Measurements from ENCODE around the gene GALNT2. TPM values are rescaled to one million over a fixed set of nuclear protein-coding genes. Genes with fewer than 3 reads are reported as not detected.

Gene GALNT2
- total RNA-seq, 1 experiment from 2014 or later = 114 TPM

DNA sequence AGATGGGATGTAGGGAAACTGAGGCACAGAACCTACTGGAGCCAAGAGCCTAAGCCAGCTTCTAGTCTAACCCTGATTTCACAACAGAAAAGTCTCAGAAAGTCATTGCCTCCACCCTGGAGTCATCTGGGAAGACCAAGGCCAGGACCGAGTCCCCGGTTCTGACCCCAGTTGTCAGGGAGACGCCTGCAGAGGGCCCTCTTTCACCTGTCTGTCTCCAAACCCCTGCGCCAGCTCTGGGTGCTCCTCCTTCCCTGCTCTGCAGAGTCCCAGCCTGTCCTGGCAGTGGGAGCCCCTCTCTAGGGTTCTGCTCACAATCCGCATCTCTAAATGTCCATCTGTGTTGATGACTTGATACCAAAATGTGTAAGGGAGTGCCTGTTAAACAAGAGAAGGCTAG, 209.4 kb downstream of the GALNT2 start:
- no peaks in the 10 kb centered on the region for H3K9me3 Mint-ChIP-seq (ENCODE audit: unreplicated experiment)
- H3K36me3 Mint-ChIP-seq (ENCODE audit: insufficient read depth, unreplicated experiment) = peaks cover 53% of the 10 kb centered on the region
- no peak overlapping the region for H3K27ac Mint-ChIP-seq (ENCODE audit: low read depth, unreplicated experiment)
- BruUV-seq (replicated peaks) = no TSS peak
- H3K4me1 Mint-ChIP-seq (ENCODE audit: insufficient read depth, unreplicated experiment) = no peaks in the 10 kb centered on the region
- CTCF ChIA-PET = interaction anchor here (0.5 to 1.4 kb wide), 3 partner anchors 9 to 139 kb away, joined by 3 to 4 read pairs (median 3); no protein-coding TSS in a partner anchor
- POLR2A ChIA-PET = interaction anchor here (1.3 kb wide), 1 partner anchor 172 kb away, joined by 3 read pairs; no protein-coding TSS in a partner anchor
- H3K27me3 Mint-ChIP-seq (ENCODE audit: insufficient read depth, unreplicated experiment) = no peaks in the 10 kb centered on the region
- no peak for DNase-seq (ENCODE audit: unreplicated experiment)
- intact Hi-C loops (cut with micrococcal nuclease) = no loop called here
- no peak overlapping the region for H3K4me3 Mint-ChIP-seq (ENCODE audit: unreplicated experiment)
- TF ChIP-seq, protein P1, sequence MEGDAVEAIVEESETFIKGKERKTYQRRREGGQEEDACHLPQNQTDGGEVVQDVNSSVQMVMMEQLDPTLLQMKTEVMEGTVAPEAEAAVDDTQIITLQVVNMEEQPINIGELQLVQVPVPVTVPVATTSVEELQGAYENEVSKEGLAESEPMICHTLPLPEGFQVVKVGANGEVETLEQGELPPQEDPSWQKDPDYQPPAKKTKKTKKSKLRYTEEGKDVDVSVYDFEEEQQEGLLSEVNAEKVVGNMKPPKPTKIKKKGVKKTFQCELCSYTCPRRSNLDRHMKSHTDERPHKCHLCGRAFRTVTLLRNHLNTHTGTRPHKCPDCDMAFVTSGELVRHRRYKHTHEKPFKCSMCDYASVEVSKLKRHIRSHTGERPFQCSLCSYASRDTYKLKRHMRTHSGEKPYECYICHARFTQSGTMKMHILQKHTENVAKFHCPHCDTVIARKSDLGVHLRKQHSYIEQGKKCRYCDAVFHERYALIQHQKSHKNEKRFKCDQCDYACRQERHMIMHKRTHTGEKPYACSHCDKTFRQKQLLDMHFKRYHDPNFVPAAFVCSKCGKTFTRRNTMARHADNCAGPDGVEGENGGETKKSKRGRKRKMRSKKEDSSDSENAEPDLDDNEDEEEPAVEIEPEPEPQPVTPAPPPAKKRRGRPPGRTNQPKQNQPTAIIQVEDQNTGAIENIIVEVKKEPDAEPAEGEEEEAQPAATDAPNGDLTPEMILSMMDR (IDR thresholded peaks at IDR 0.05; ENCODE audit: unreplicated experiment) = no peak

DNA sequence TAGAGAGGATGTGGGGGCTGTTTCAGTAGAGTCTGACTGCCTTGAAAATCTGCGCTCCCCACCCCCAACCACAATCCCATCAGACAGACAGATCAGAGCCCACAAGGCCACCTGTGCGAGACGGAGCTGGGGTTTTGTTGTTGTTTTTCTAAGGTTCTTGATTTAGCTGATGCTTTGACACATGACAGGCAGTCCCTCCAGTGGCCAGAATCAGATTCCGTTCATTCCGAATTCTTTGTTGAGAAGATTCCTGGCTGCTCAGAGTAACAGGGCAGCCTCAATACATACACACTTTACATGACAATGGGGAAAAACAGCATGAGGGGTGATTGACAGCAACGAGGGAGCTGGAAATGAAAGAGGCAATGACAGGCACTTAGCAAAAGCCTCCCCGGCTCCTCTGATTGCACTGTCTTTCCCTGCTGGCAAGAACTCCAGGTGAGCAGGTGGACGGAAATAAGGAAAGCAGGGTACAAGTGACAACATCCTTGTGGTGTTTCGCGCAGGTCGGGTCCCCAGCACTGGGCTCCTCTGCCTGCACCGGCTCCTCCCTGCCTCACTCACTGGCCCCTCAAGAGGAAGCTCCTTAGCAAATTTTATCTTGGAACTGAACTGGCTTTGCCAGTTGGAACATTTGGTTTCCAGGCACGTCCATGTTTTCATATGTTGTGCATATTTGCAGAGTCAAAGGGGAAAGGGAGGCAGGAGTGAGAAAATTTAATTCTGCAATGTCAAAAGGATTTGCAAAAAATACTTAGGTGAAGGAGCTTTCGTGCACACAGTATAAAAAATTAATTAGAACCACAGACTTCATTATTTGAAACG, 210.4 kb downstream of the GALNT2 start:
- POLR2A ChIA-PET = interaction anchor here (0.6 to 1.6 kb wide), 3 partner anchors 19 to 337 kb away, joined by 3 read pairs; no protein-coding TSS in a partner anchor
- TF ChIP-seq, protein P1 (IDR thresholded peaks at IDR 0.05; ENCODE audit: unreplicated experiment) = no peak

DNA sequence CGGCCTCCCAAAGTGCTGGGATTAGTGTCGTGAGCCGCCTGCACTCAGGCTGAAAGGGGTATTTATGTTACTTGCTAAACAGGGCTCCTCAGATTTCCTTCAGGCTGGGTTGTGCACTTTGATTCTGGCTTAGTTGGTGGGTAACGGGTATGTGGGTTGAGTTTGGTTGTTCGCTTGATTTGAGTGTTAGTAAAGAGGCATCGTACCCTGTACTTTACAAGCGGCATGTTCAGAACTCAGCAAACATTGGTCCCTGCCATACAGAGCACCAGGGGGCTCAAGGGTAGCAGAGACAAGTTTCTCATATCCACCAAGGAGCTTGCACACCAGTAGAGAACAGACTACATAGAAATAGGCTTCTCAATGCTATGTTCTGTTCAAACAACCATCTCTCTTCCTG, 211.3 kb downstream of the GALNT2 start:
- no peak overlapping the region for H3K27ac Mint-ChIP-seq (ENCODE audit: low read depth, unreplicated experiment)
- no peaks in the 10 kb centered on the region for H3K27me3 Mint-ChIP-seq (ENCODE audit: insufficient read depth, unreplicated experiment)
- CTCF ChIA-PET = interaction anchor here (0.6 to 1.2 kb wide), 3 partner anchors 27 to 401 kb away, joined by 3 to 4 read pairs (median 3); no protein-coding TSS in a partner anchor
- no peak overlapping the region for H3K4me3 Mint-ChIP-seq (ENCODE audit: unreplicated experiment)
- POLR2A ChIA-PET = interaction anchor here (1.6 kb wide), 1 partner anchor 20 kb away, joined by 3 read pairs; no protein-coding TSS in a partner anchor
- H3K9me3 Mint-ChIP-seq (ENCODE audit: unreplicated experiment) = no peaks in the 10 kb centered on the region
- intact Hi-C loops (cut with micrococcal nuclease) = no loop called here
- BruUV-seq (replicated peaks) = no TSS peak
- DNase-seq (ENCODE audit: unreplicated experiment) = no peak
- TF ChIP-seq, protein P1 (IDR thresholded peaks at IDR 0.05; ENCODE audit: unreplicated experiment) = no peak
- peaks cover 62% of the 10 kb centered on the region for H3K36me3 Mint-ChIP-seq (ENCODE audit: insufficient read depth, unreplicated experiment)
- H3K4me1 Mint-ChIP-seq (ENCODE audit: insufficient read depth, unreplicated experiment) = no peaks in the 10 kb centered on the region

More for the DNA sequence above, 210.4 kb downstream of the GALNT2 start:
- intact Hi-C loops (cut with micrococcal nuclease) = no loop called here
- no peaks in the 10 kb centered on the region for H3K4me1 Mint-ChIP-seq (ENCODE audit: insufficient read depth, unreplicated experiment)
- H3K27ac Mint-ChIP-seq (ENCODE audit: low read depth, unreplicated experiment) = no peak overlapping the region
- no peaks in the 10 kb centered on the region for H3K9me3 Mint-ChIP-seq (ENCODE audit: unreplicated experiment)
- H3K27me3 Mint-ChIP-seq (ENCODE audit: insufficient read depth, unreplicated experiment) = no peaks in the 10 kb centered on the region
- peaks cover 55% of the 10 kb centered on the region for H3K36me3 Mint-ChIP-seq (ENCODE audit: insufficient read depth, unreplicated experiment)
- no peak for DNase-seq (ENCODE audit: unreplicated experiment)
- no peak overlapping the region for H3K4me3 Mint-ChIP-seq (ENCODE audit: unreplicated experiment)
- CTCF ChIA-PET = interaction anchor here (0.7 to 1.4 kb wide), 8 partner anchors 9 to 616 kb away, joined by 3 to 4 read pairs (median 3); no protein-coding TSS in a partner anchor
- no TSS peak for BruUV-seq (replicated peaks)

DNA sequence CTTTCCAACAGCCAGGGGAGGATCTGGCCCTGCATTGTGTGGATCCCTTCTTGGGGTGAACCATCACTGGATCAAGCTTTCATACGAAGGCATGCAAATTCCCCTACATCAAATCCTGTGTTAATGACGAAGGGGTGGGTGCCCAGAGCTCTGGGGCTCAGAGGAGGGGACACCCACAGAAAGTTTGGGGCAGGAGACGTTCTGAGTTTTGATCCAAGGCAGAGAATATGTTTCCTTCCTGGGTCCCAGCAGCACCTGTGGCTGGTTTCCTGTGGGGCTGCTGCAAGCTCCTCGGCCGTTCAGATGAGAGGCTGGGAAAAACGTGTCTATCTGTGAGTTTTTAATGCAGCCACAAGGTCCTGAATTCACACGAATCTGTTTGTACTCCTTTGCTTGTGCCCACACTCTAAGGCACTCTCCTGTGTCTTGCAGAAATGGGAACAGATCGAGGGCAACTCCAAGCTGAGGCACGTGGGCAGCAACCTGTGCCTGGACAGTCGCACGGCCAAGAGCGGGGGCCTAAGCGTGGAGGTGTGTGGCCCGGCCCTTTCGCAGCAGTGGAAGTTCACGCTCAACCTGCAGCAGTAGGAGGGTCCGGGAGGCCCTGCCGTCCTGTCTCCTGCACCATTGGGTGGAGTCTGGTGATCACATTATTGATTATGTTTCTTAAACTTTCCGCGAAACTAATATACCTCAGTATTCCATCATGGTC, 212.0 kb downstream of the GALNT2 start:
- no peaks in the 10 kb centered on the region for H3K27me3 Mint-ChIP-seq (ENCODE audit: insufficient read depth, unreplicated experiment)
- intact Hi-C loops (cut with micrococcal nuclease) = no loop called here
- TF ChIP-seq, protein P1 (IDR thresholded peaks at IDR 0.05; ENCODE audit: unreplicated experiment) = no peak
- ChIA-PET CTCF (interaction anchor here (0.6 to 1.5 kb wide), 2 partner anchors 14 to 401 kb away, joined by 3 to 4 read pairs; no protein-coding TSS in a partner anchor), POLR2A (no interaction called here)
- H3K4me3 Mint-ChIP-seq (ENCODE audit: unreplicated experiment) = no peak overlapping the region
- no TSS peak for BruUV-seq (replicated peaks)
- no peak overlapping the region for H3K27ac Mint-ChIP-seq (ENCODE audit: low read depth, unreplicated experiment)
- peaks cover 62% of the 10 kb centered on the region for H3K36me3 Mint-ChIP-seq (ENCODE audit: insufficient read depth, unreplicated experiment)
- no peaks in the 10 kb centered on the region for H3K9me3 Mint-ChIP-seq (ENCODE audit: unreplicated experiment)
- H3K4me1 Mint-ChIP-seq (ENCODE audit: insufficient read depth, unreplicated experiment) = no peaks in the 10 kb centered on the region
- DNase-seq (ENCODE audit: unreplicated experiment) = no peak
